Measurements from ENCODE around the gene WDR82.

The WDR82 gene

GRCh38 chr3:52232279-52233107 is 46.0 kb downstream of the WDR82 start:
- Histone ChIP-seq H3K9me2 (replicated peaks; ENCODE audit: control insufficient read depth, low read length) (no peaks in the 10 kb centered on the region), H3K27ac (ENCODE audit: low read depth, low read length) (no peak overlapping the region), H3K79me2 (ENCODE audit: control insufficient read depth, low read length) (peaks cover 18% of the 10 kb centered on the region), H3K4me2 (ENCODE audit: low read length) (no peak overlapping the region), H3K9me3 (ENCODE audit: control insufficient read depth, insufficient read depth, low read length) (no peaks in the 10 kb centered on the region), H3K36me3 (ENCODE audit: control insufficient read depth, low read length) (peaks cover 51% of the 10 kb centered on the region), H3K4me1 (ENCODE audit: control insufficient read depth, low read length) (peaks cover 14% of the 10 kb centered on the region), H3F3A (ENCODE audit: control insufficient read depth, insufficient read depth) (peaks cover 4% of the 10 kb centered on the region; the same call in 1 of the 2 replicates), H4K20me1 (ENCODE audit: control insufficient read depth, insufficient read depth, low read depth, low read length) (no peaks in the 10 kb centered on the region), H3K4me3 (ENCODE audit: low read length) (no peak overlapping the region), H3K27me3 (ENCODE audit: control insufficient read depth, low read length) (no peaks in the 10 kb centered on the region)
- no peak for TF ChIP-seq EZH2phosphoT487 (IDR thresholded peaks at IDR 0.05; ENCODE audit: borderline replicate concordance, low read length)
- TF ChIP-seq CTCF (IDR thresholded peaks at IDR 0.05; ENCODE audit: low read depth, low read length, poor library complexity, severe bottlenecking), result no peak

- Histone ChIP-seq H3K9me3 (ENCODE audit: control insufficient read depth, insufficient read depth, low read length) (no peaks in the 10 kb centered on the region), H3K27ac (ENCODE audit: low read depth, low read length) (no peak overlapping the region), H3K4me1 (ENCODE audit: control insufficient read depth, low read length) (peaks cover 19% of the 10 kb centered on the region), H4K20me1 (ENCODE audit: control insufficient read depth, insufficient read depth, low read depth, low read length) (no peaks in the 10 kb centered on the region), H3K9me2 (replicated peaks; ENCODE audit: control insufficient read depth, low read length) (no peaks in the 10 kb centered on the region), H3K4me2 (ENCODE audit: low read length) (no peak overlapping the region), H3K79me2 (ENCODE audit: control insufficient read depth, low read length) (peaks cover 10% of the 10 kb centered on the region), H3K4me3 (ENCODE audit: low read length) (no peak overlapping the region), H3K36me3 (ENCODE audit: control insufficient read depth, low read length) (peaks cover 56% of the 10 kb centered on the region), H3K27me3 (ENCODE audit: control insufficient read depth, low read length) (no peaks in the 10 kb centered on the region), H3F3A (ENCODE audit: control insufficient read depth, insufficient read depth) (peaks cover 7% of the 10 kb centered on the region)
- peak; percentile 97 for TF ChIP-seq CTCF (IDR thresholded peaks at IDR 0.05; ENCODE audit: low read depth, low read length, poor library complexity, severe bottlenecking)
- TF ChIP-seq EZH2phosphoT487 (IDR thresholded peaks at IDR 0.05; ENCODE audit: borderline replicate concordance, low read length), result no peak
Measured at GRCh38 chr3:52231502-52232278, 46.8 kb downstream of the WDR82 start.

GRCh38 chr3:52230889-52231499 is 47.5 kb downstream of the WDR82 start:
- no peaks in the 10 kb centered on the region for H4K20me1 ChIP-seq (ENCODE audit: control insufficient read depth, insufficient read depth, low read depth, low read length)

More at GRCh38 chr3:52230889-52231499, 47.5 kb downstream of the WDR82 start:
- Histone ChIP-seq H3K79me2 (ENCODE audit: control insufficient read depth, low read length) (peaks cover 5% of the 10 kb centered on the region), H3K27ac (ENCODE audit: low read depth, low read length) (no peak overlapping the region), H3K9me2 (replicated peaks; ENCODE audit: control insufficient read depth, low read length) (no peaks in the 10 kb centered on the region), H3K36me3 (ENCODE audit: control insufficient read depth, low read length) (peaks cover 56% of the 10 kb centered on the region), H3K4me3 (ENCODE audit: low read length) (no peak overlapping the region), H3K4me2 (ENCODE audit: low read length) (no peak overlapping the region), H3K27me3 (ENCODE audit: control insufficient read depth, low read length) (no peaks in the 10 kb centered on the region), H3F3A (ENCODE audit: control insufficient read depth, insufficient read depth) (peaks cover 14% of the 10 kb centered on the region), H3K9me3 (ENCODE audit: control insufficient read depth, insufficient read depth, low read length) (no peaks in the 10 kb centered on the region), H3K4me1 (ENCODE audit: control insufficient read depth, low read length) (peaks cover 26% of the 10 kb centered on the region)
- TF ChIP-seq CTCF (IDR thresholded peaks at IDR 0.05; ENCODE audit: low read depth, low read length, poor library complexity, severe bottlenecking) (no peak), EZH2phosphoT487 (IDR thresholded peaks at IDR 0.05; ENCODE audit: borderline replicate concordance, low read length) (no peak)
